ENCODE measurements around the gene PEX26.
A peak's percentile ranks its signal among the peaks of the same experiment; 100 is the strongest.
"Not testable (repeated sequence)": the region's sequence is repeated elsewhere in the genome, so short reads cannot be mapped to it uniquely, and the experiment has no call there.

Gene PEX26

GRCh38 chr22:18056807-18057474 lies 20.8 kb upstream of the PEX26 start:
- no peak for DNase-seq

- peak; percentile 43 for DNase-seq
Measured at GRCh38 chr22:18057568-18058209, 20.1 kb upstream of the PEX26 start.

- no peak for DNase-seq
Measured at GRCh38 chr22:18058371-18059093, 19.3 kb upstream of the PEX26 start.

GRCh38 chr22:18059094-18059417 lies 18.7 kb upstream of the PEX26 start:
- no peak for DNase-seq

GRCh38 chr22:18059473-18059872 lies 18.3 kb upstream of the PEX26 start:
- no peak for DNase-seq

GRCh38 chr22:18059991-18060390 lies 17.8 kb upstream of the PEX26 start:
- no peak for DNase-seq

GRCh38 chr22:18060646-18061620 lies 16.9 kb upstream of the PEX26 start:
- no peak for DNase-seq

GRCh38 chr22:18062421-18062820 lies 15.4 kb upstream of the PEX26 start:
- DNase-seq: no peak

- no peak for DNase-seq
Measured at GRCh38 chr22:18063306-18063705, 14.5 kb upstream of the PEX26 start.

GRCh38 chr22:18063715-18064114 lies 14.1 kb upstream of the PEX26 start:
- DNase-seq: not testable (repeated sequence)

GRCh38 chr22:18064636-18065035 lies 13.2 kb upstream of the PEX26 start:
- no peak for DNase-seq

- no peak for DNase-seq
Measured at GRCh38 chr22:18065256-18065655, 12.5 kb upstream of the PEX26 start.

GRCh38 chr22:18066181-18066859 lies 11.5 kb upstream of the PEX26 start:
- DNase-seq: no peak

GRCh38 chr22:18067121-18067520 lies 10.7 kb upstream of the PEX26 start:
- no peak for DNase-seq

- DNase-seq: no peak
Measured at GRCh38 chr22:18067548-18068341, 10.0 kb upstream of the PEX26 start.

GRCh38 chr22:18068381-18068988 lies 9.3 kb upstream of the PEX26 start:
- no peak for DNase-seq

GRCh38 chr22:18069041-18069440 lies 8.7 kb upstream of the PEX26 start:
- no peak for DNase-seq

GRCh38 chr22:18070041-18070440 lies 7.7 kb upstream of the PEX26 start:
- DNase-seq: peak; percentile 82

- peak; percentile 77 for DNase-seq
Measured at GRCh38 chr22:18070556-18071306, 7.1 kb upstream of the PEX26 start.

- not testable (repeated sequence) for DNase-seq
Measured at GRCh38 chr22:18071307-18071967, 6.4 kb upstream of the PEX26 start.
